Measurements from ENCODE around the gene PDE4D. TPM values are rescaled to one million over a fixed set of nuclear protein-coding genes. Genes with fewer than 3 reads are reported as not detected.

PDE4D gene
- total and polyA plus RNA-seq, 2 donors (not counting 3 experiments of a cell fraction or from before 2014, with no cell fraction given), result 34.5 to 51.2 TPM

- ChIA-PET POLR2A (no interaction called here), CTCF (interaction anchor here (1.0 to 2.8 kb wide), 2 partner anchors 104 to 110 kb away, joined by 3 to 13 read pairs; no protein-coding TSS in a partner anchor)
- dilution Hi-C loops (cut with MboI; ENCODE audit: extremely low pct_ligation_motif_present, low sequenced_read_pairs), result no loop called here
- Histone ChIP-seq H3K4me2 (ENCODE audit: insufficient read depth, low read length) (no peak overlapping the region), H3K36me3 (ENCODE audit: control insufficient read depth in 2 of 2, extremely low read depth in 1 of 2, insufficient read depth in 2 of 2, low read length in 2 of 2) (no peaks in the 10 kb centered on the region), H3K79me2 (ENCODE audit: control insufficient read depth, insufficient read depth, low read length) (no peaks in the 10 kb centered on the region), H3K27me3 (ENCODE audit: control insufficient read depth in 2 of 2, insufficient read depth in 2 of 2, low read length in 2 of 2) (peaks cover 0 to 1% of the 10 kb centered on the region in 2 experiments), H3K9me3 (replicated peaks; ENCODE audit: control insufficient read depth, insufficient read depth, low read length) (no peaks in the 10 kb centered on the region), H3K4me3 (replicated peaks in 1 of 3; ENCODE audit: insufficient read depth in 1 of 3, low read depth in 1 of 3, low read length in 3 of 3) (no peak overlapping the region), H3K9me1 (replicated peaks; ENCODE audit: control insufficient read depth, extremely low read depth, insufficient read depth, low read length) (no peaks in the 10 kb centered on the region), H3K27ac (ENCODE audit: insufficient read depth, low read depth, low read length) (no peak overlapping the region), H4K20me1 (replicated peaks; ENCODE audit: control insufficient read depth, extremely low read depth, insufficient read depth, low read length) (peaks cover 4% of the 10 kb centered on the region), H3K9ac (replicated peaks; ENCODE audit: extremely low read depth, insufficient read depth, low read length) (no peak overlapping the region), H3K4me1 (ENCODE audit: control insufficient read depth, extremely low read depth, insufficient read depth, low read length) (no peaks in the 10 kb centered on the region), H2AFZ (ENCODE audit: low read depth, low read length) (no peak overlapping the region)
- no TSS peak for BruUV-seq (replicated peaks)
- intact Hi-C loops (cut with micrococcal nuclease), result no loop called here
- no peak for FAIRE-seq
- DNase-seq (ENCODE audit: low read depth, low spot score), result no peak
- TF ChIP-seq JUN (IDR thresholded peaks at IDR 0.05; ENCODE audit: borderline replicate concordance, insufficient read depth, insufficient read length, low read depth), result no peak
- no peak for TF ChIP-seq POLR2AphosphoS5 (IDR thresholded peaks at IDR 0.05; ENCODE audit: insufficient read depth, low read depth, low read length)
- TF ChIP-seq POLR2A (IDR thresholded peaks at IDR 0.05; ENCODE audit: low read depth, low read length), result no peak
- TF ChIP-seq CTCF (IDR thresholded peaks at IDR 0.05; ENCODE audit: extremely low read depth in 1 of 2, insufficient read depth in 1 of 2, low read depth in 1 of 2, low read length in 2 of 2), result no peak
- TF ChIP-seq GATA2 (IDR thresholded peaks at IDR 0.05; ENCODE audit: insufficient read depth, insufficient read length, low read depth, low read length), result no peak
- no peak for TF ChIP-seq FOS (IDR thresholded peaks at IDR 0.05; ENCODE audit: borderline replicate concordance, insufficient read depth, low read length)
- no peak for TF ChIP-seq MAX (IDR thresholded peaks at IDR 0.05; ENCODE audit: insufficient read depth, insufficient read length)
- TF ChIP-seq MYC (IDR thresholded peaks at IDR 0.05; ENCODE audit: low read depth, low read length), result no peak
- no peak for TF ChIP-seq EZH2 (IDR thresholded peaks at IDR 0.05; ENCODE audit: borderline replicate concordance, low read depth, low read length, severe bottlenecking)
Measured at GRCh38 chr5:59001716-59002115, 891.8 kb downstream of the PDE4D start.

Data from endothelial cell of umbilical vein (primary cell).